HCT116 (cell line): ENCODE results near the gene TDRD3. TPM values are rescaled to one million over a fixed set of nuclear protein-coding genes. Genes with fewer than 3 reads are reported as not detected.

Experiments used
- ATAC-seq: fragments of 200-7000 bp; cut with Tn5 transposase; 2 replicates; pipeline ENCODE4 v1.9.1; 2020; ENCODE audit warnings: mild to moderate bottlenecking, moderate library complexity
- BruUV-seq: library from RNA; stranded (reverse); fragments of 400-500 nt; replicated peaks from 2 replicates; lab custom pipeline; 2021; lab: Mats Ljungman, UMichigan
- CTCF ChIA-PET: fragments of 300-600 bp; sonication (Branson Sonifier 250); formaldehyde crosslinking; loops from one replicate; lab custom pipeline; 2021; ENCODE audit warnings: antibody characterized with exemption; lab: Charles Lee
- POLR2A ChIA-PET: fragments of 300-600, 350-600 bp; sonication (Branson Sonifier 250); formaldehyde crosslinking; loops from one replicate; lab custom pipeline; 2021; ENCODE audit warnings: antibody characterized with exemption; lab: Charles Lee
- RAD21 ChIA-PET, 2 experiments: fragments of 300-600 bp; sonication (Branson Sonifier 250); formaldehyde crosslinking; loops; one replicate each; lab custom pipeline; 2023; ENCODE audit warnings: low total read pairs in 2 of 2; ENCODE audit not compliant: uncharacterized antibody in 2 of 2, unreplicated experiment in 2 of 2, low non-redundant PET in 1 of 2; lab: Charles Lee
- DNase-seq: peaks from one replicate; pipeline ENCODE4 v3.0.0-alpha.2; 2010; ENCODE audit warnings: low read depth, low spot score
- H2AFZ ChIP-seq: fragments of 200-600 bp; shearing (Covaris generic), sonication (generic); 2 replicates; pipeline ENCODE4 v1.6.1; 2017; ENCODE audit warnings: low read depth, mixed run types, mixed read lengths, antibody characterized with exemption, low read length; ENCODE audit not compliant: poor library complexity, severe bottlenecking
- H3K27ac ChIP-seq: 2 replicates; pipeline ENCODE4 v1.5.1; 2012; ENCODE audit warnings: low read depth, low read length
- H3K27me3 ChIP-seq: fragments of 200-600 bp; sonication (generic); 2 replicates; pipeline ENCODE4 v1.6.1; 2016; ENCODE audit warnings: mixed run types, low read length, mixed read lengths; ENCODE audit not compliant: insufficient read depth
- H3K36me3 ChIP-seq, 2 experiments: fragments of 200-500 bp in 1 of 2; fragments of 200-600 bp in 1 of 2; sonication (Bioruptor generic) in 1 of 2; sonication (generic) in 1 of 2; 2 replicates each; pipeline versions ENCODE4 v1.5.1 to v1.6.1; 2014 to 2016; ENCODE audit warnings: low read length in 2 of 2, inconsistent platforms in 1 of 2, mixed read lengths in 1 of 2, mixed run types in 1 of 2; ENCODE audit not compliant: insufficient read depth in 2 of 2, control insufficient read depth in 1 of 2
- H3K4me1 ChIP-seq, 2 experiments: fragments of 200-600 bp in 1 of 2; sonication (generic) in 1 of 2; 2 replicates each; pipeline versions ENCODE4 v1.5.1 to v1.6.1; 2012 to 2017; ENCODE audit warnings: low read length in 2 of 2, inconsistent platforms in 1 of 2, mild to moderate bottlenecking in 1 of 2, mixed read lengths in 1 of 2, mixed run types in 1 of 2, moderate library complexity in 1 of 2; ENCODE audit not compliant: insufficient read depth in 2 of 2, control insufficient read depth in 1 of 2
- H3K4me2 ChIP-seq: fragments of 200-600 bp; sonication (generic); 2 replicates; pipeline ENCODE4 v1.6.1; 2017; ENCODE audit warnings: mixed run types, low read length, mixed read lengths
- H3K4me3 ChIP-seq, 2 experiments: fragments of 200-600 bp in 1 of 2; sonication (generic) in 1 of 2; replicated peaks in 1 of 2; 2 replicates each; pipeline ENCODE4 v1.5.1; 2011 to 2016; ENCODE audit warnings: low read length in 2 of 2, control low read depth in 1 of 2, low read depth in 1 of 2, mild to moderate bottlenecking in 1 of 2, mixed read lengths in 1 of 2, mixed run types in 1 of 2
- H3K79me2 ChIP-seq: fragments of 200-600 bp; sonication (generic); 2 replicates; pipeline ENCODE4 v1.6.1; 2017; ENCODE audit warnings: mild to moderate bottlenecking, mixed run types, low read length, moderate library complexity, mixed read lengths; ENCODE audit not compliant: insufficient read depth
- H3K9ac ChIP-seq: fragments of 200-600 bp; sonication (generic); 2 replicates; pipeline ENCODE4 v1.6.1; 2016; ENCODE audit warnings: low read length, mixed read lengths
- H3K9me2 ChIP-seq: fragments of 200-600 bp; sonication (generic), shearing (Covaris generic); 2 replicates; pipeline ENCODE4 v1.6.1; 2017; ENCODE audit warnings: mixed run types, mild to moderate bottlenecking, moderate library complexity; ENCODE audit not compliant: insufficient read depth
- H3K9me3 ChIP-seq, 2 experiments: fragments of 200-500 bp in 1 of 2; fragments of 200-600 bp in 1 of 2; sonication (Bioruptor generic) in 1 of 2; sonication (generic) in 1 of 2; 2 replicates each; pipeline ENCODE4 v1.6.1; 2014 to 2017; ENCODE audit warnings: low read length in 2 of 2, mixed read lengths in 2 of 2, inconsistent platforms in 1 of 2, low read depth in 1 of 2, mild to moderate bottlenecking in 1 of 2, mixed run types in 1 of 2, moderate library complexity in 1 of 2; ENCODE audit not compliant: control insufficient read depth in 1 of 2, insufficient read depth in 1 of 2
- H4K20me1 ChIP-seq: fragments of 200-600 bp; sonication (generic), shearing (Covaris generic); 2 replicates; pipeline ENCODE4 v1.6.1; 2017; ENCODE audit warnings: mixed run types, mild to moderate bottlenecking, moderate library complexity; ENCODE audit not compliant: insufficient read depth
- ATF3 ChIP-seq: IDR thresholded peaks from 2 replicates; pipeline ENCODE4 v1.6.1; 2012
- CBX3 ChIP-seq: IDR thresholded peaks from 2 replicates; pipeline ENCODE4 v1.6.1; 2012; ENCODE audit warnings: low read depth
- EGR1 ChIP-seq: IDR thresholded peaks from 2 replicates; pipeline ENCODE4 v1.6.1; 2012; ENCODE audit warnings: low read depth
- ELF1 ChIP-seq: IDR thresholded peaks from 2 replicates; pipeline ENCODE4 v1.6.1; 2012; ENCODE audit warnings: low read depth, borderline replicate concordance
- EZH2phosphoT487 ChIP-seq: fragments of 200-600 bp; IDR thresholded peaks from 2 replicates; pipeline ENCODE4 v1.6.1; 2018; ENCODE audit warnings: antibody characterized with exemption, borderline replicate concordance
- FOSL1 ChIP-seq: IDR thresholded peaks from 2 replicates; pipeline ENCODE4 v1.6.1; 2012; ENCODE audit warnings: low read depth
- JUND ChIP-seq: IDR thresholded peaks from 2 replicates; pipeline ENCODE4 v1.6.1; 2012
- MAX ChIP-seq: IDR thresholded peaks from 2 replicates; pipeline ENCODE4 v1.6.1; 2012
- POLR2A ChIP-seq: IDR thresholded peaks from 2 replicates; pipeline ENCODE4 v1.7.0; 2011; ENCODE audit warnings: borderline replicate concordance; ENCODE audit not compliant: insufficient read depth, insufficient read length; ENCODE audit errors: extremely low read depth
- POLR2AphosphoS5 ChIP-seq: IDR thresholded peaks from 2 replicates; pipeline ENCODE4 v1.6.1; 2011; ENCODE audit warnings: mild to moderate bottlenecking, low read depth, low read length, moderate library complexity
- RAD21 ChIP-seq: IDR thresholded peaks from 2 replicates; pipeline ENCODE4 v1.6.1; 2012; ENCODE audit warnings: low read depth, mild to moderate bottlenecking
- REST ChIP-seq: IDR thresholded peaks from 2 replicates; pipeline ENCODE4 v1.6.1; 2012; ENCODE audit warnings: low read depth
- SIN3A ChIP-seq: IDR thresholded peaks from 2 replicates; pipeline ENCODE4 v1.6.1; 2012; ENCODE audit warnings: low read depth
- SP1 ChIP-seq: IDR thresholded peaks from 2 replicates; pipeline ENCODE4 v1.6.1; 2012; ENCODE audit warnings: low read depth
- SRF ChIP-seq: IDR thresholded peaks from 2 replicates; pipeline ENCODE4 v1.6.1; 2012; ENCODE audit warnings: low read depth
- TCF7L2 ChIP-seq: IDR thresholded peaks from 2 replicates; pipeline ENCODE4 v1.7.0; 2011; ENCODE audit warnings: borderline replicate concordance, inconsistent platforms; ENCODE audit not compliant: insufficient read depth, insufficient read length; ENCODE audit errors: extremely low read depth
- YY1 ChIP-seq: IDR thresholded peaks from 2 replicates; pipeline ENCODE4 v1.6.1; 2011; ENCODE audit warnings: low read length, low read depth, moderate library complexity, mild to moderate bottlenecking; ENCODE audit not compliant: insufficient replicate concordance; ENCODE audit errors: extremely low read depth
- ZFX ChIP-seq: fragments of 450-650 bp; IDR thresholded peaks from 2 replicates; pipeline ENCODE4 v1.6.1; 2017
- ZNF274 ChIP-seq: fragments of 200-500 bp; sonication (Bioruptor generic); IDR thresholded peaks from 2 replicates; pipeline ENCODE4 v1.6.1; 2014; ENCODE audit warnings: mild to moderate bottlenecking, low read depth, low read length, inconsistent platforms
- intact Hi-C: fragments of 100-400 bp; cut with micrococcal nuclease; formaldehyde crosslinking; loops from 2 replicates; pipeline ENCODE4 v1.10.0; 2022
- total RNA-seq: library from RNA; stranded (reverse); gene quantifications from one replicate; pipeline ENCODE4 v1.2.1, GENCODE V29; 2021; ENCODE audit not compliant: unreplicated experiment
- TF ChIP-seq, protein P1 (sequence below): IDR thresholded peaks from 2 replicates; pipeline ENCODE4 v1.6.1; 2011; ENCODE audit warnings: mild to moderate bottlenecking, low read length, moderate library complexity; ENCODE audit not compliant: insufficient replicate concordance; ENCODE audit errors: extremely low read depth

The TDRD3 gene
- total RNA-seq, 1 experiment from 2014 or later: 16.9 TPM

DNA sequence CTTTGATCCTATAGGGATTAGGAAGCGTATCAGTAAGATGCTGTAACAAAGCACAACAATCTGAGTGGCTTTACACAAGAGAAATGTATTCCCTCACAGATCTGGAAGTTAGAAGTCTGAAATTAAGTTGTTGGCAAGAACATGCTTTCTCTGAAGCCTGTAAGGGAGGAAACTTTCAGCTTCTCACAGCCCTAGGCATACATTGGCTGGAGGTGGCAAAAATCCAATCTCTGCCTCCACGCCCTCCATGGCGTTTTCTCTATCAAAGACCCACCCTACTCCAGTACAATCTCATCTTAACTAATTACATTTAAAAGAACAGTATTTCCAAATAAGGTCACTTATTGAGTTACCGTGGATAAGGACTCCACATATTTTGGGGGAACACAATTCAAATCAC is 211.9 kb downstream of the TDRD3 start:
- intact Hi-C loops: no loop called here
- ATAC-seq: no peak
- H3K27me3 ChIP-seq: peaks cover 8% of the 10 kb centered on the region

More for the DNA sequence above, 211.9 kb downstream of the TDRD3 start:
- no peaks in the 10 kb centered on the region for H3K4me1 ChIP-seq
- no peak overlapping the region for H3K27ac ChIP-seq
- no peak overlapping the region for H3K4me3 ChIP-seq
- no peak for DNase-seq
- no peaks in the 10 kb centered on the region for H3K9me2 ChIP-seq
- POLR2A ChIA-PET: no interaction called here
- BruUV-seq: no TSS peak
- H2AFZ ChIP-seq: no peak overlapping the region
- RAD21 ChIA-PET: no interaction called here
- no peak overlapping the region for H3K9ac ChIP-seq
- H3K79me2 ChIP-seq: no peaks in the 10 kb centered on the region
- CTCF ChIA-PET: no interaction called here
- H3K4me2 ChIP-seq: no peak overlapping the region
- H3K36me3 ChIP-seq: no peaks in the 10 kb centered on the region
- no peaks in the 10 kb centered on the region for H4K20me1 ChIP-seq
- H3K9me3 ChIP-seq: no peaks in the 10 kb centered on the region
- TF ChIP-seq YY1: no peak
- no peak for TF ChIP-seq RAD21
- no peak for TF ChIP-seq POLR2AphosphoS5
- TF ChIP-seq POLR2A: no peak
- no peak for TF ChIP-seq EZH2phosphoT487
- no peak for TF ChIP-seq JUND
- TF ChIP-seq REST: no peak
- no peak for TF ChIP-seq MAX
- no peak for TF ChIP-seq CBX3
- TF ChIP-seq TCF7L2: no peak
- no peak for TF ChIP-seq FOSL1
- TF ChIP-seq ZFX: no peak
- TF ChIP-seq SIN3A: no peak
- TF ChIP-seq ELF1: no peak
- TF ChIP-seq SP1: no peak
- TF ChIP-seq ATF3: no peak
- TF ChIP-seq, protein P1, sequence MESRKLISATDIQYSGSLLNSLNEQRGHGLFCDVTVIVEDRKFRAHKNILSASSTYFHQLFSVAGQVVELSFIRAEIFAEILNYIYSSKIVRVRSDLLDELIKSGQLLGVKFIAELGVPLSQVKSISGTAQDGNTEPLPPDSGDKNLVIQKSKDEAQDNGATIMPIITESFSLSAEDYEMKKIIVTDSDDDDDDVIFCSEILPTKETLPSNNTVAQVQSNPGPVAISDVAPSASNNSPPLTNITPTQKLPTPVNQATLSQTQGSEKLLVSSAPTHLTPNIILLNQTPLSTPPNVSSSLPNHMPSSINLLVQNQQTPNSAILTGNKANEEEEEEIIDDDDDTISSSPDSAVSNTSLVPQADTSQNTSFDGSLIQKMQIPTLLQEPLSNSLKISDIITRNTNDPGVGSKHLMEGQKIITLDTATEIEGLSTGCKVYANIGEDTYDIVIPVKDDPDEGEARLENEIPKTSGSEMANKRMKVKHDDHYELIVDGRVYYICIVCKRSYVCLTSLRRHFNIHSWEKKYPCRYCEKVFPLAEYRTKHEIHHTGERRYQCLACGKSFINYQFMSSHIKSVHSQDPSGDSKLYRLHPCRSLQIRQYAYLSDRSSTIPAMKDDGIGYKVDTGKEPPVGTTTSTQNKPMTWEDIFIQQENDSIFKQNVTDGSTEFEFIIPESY: no peak
- TF ChIP-seq ZNF274: no peak
- TF ChIP-seq SRF: no peak
- no peak for TF ChIP-seq EGR1
